Measurements from ENCODE around the gene MMP12. TPM values are rescaled to one million over a fixed set of nuclear protein-coding genes. Genes with fewer than 3 reads are reported as not detected.

Gene MMP12
- total RNA-seq, 4 donors from 2014 or later: not detected

DNA sequence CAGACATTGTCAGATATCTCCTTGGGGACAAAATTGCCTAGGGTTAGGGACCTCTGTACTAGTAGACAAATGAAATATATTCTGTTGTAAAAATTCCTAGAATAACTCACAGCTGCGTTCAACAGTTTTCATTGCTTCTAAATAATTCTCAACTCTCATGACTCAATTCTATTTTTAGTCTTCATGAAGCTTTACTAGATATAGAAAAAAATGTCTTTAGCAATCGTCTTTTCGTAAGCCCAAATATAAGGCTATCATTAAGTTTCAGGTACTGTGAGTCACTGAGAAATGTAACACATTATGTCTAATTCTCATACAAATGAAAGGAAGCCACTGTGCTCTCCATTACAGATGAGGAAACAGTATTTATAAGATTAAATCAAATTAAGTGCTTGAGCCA is 6.4 kb downstream of the MMP12 start:
- 33 to 49% methylated on average over 3 of the region's 3 CpGs for WGBS, 2 donors
- Histone ChIP-seq H3K4me3 (no peak overlapping the region), H3K27me3 (no peaks in the 10 kb centered on the region), H3K27ac (no peak overlapping the region), H3K4me1 (peaks cover 0 to 16% (median 4%) of the 10 kb centered on the region in 4 donors), H3K36me3 (no peaks in the 10 kb centered on the region), H3K9me3 (no peaks in the 10 kb centered on the region)
- no peak for DNase-seq (ENCODE audit: low spot score in 2 of 2)
- TF ChIP-seq CTCF (IDR thresholded peaks at IDR 0.05) (no peak), POLR2A (IDR thresholded peaks at IDR 0.05) (no peak), EP300 (IDR thresholded peaks at IDR 0.05) (no peak)

- 23 to 39% methylated on average over 1 of the region's 1 CpG for WGBS, 2 donors
- peak overlapping the region in 3 of 4 donors; percentile 21 to 64 (median 53) for H3K27ac ChIP-seq
- H3K4me1 ChIP-seq: peaks cover 0 to 16% (median 4%) of the 10 kb centered on the region in 4 donors
- H3K27me3 ChIP-seq: no peaks in the 10 kb centered on the region
- no peak for DNase-seq (ENCODE audit: low spot score in 2 of 2)
- H3K9me3 ChIP-seq: no peaks in the 10 kb centered on the region
- TF ChIP-seq CTCF (IDR thresholded peaks at IDR 0.05) (no peak), POLR2A (IDR thresholded peaks at IDR 0.05) (no peak), EP300 (IDR thresholded peaks at IDR 0.05) (peak in 1 of 2 donors; percentile 32)
- no peaks in the 10 kb centered on the region for H3K36me3 ChIP-seq
- no peak overlapping the region for H3K4me3 ChIP-seq
These were observed 10.1 kb downstream of the MMP12 start for GRCh38 chr11:102864724-102865123.

- Histone ChIP-seq H3K4me1 (peaks cover 0 to 4% (median 0%) of the 10 kb centered on the region in 4 donors), H3K36me3 (no peaks in the 10 kb centered on the region), H3K27me3 (no peaks in the 10 kb centered on the region), H3K27ac (peak overlapping the region in 3 of 4 donors; percentile 4 to 78 (median 13)), H3K9me3 (no peaks in the 10 kb centered on the region), H3K4me3 (no peak overlapping the region)
- 80 to 82% methylated on average over 2 of the region's 2 CpGs for WGBS, 2 donors
- TF ChIP-seq POLR2A (IDR thresholded peaks at IDR 0.05): no peak
- no peak for DNase-seq (ENCODE audit: low spot score in 2 of 2)
These were observed 20.8 kb downstream of the MMP12 start for GRCh38 chr11:102853956-102854355.

DNA sequence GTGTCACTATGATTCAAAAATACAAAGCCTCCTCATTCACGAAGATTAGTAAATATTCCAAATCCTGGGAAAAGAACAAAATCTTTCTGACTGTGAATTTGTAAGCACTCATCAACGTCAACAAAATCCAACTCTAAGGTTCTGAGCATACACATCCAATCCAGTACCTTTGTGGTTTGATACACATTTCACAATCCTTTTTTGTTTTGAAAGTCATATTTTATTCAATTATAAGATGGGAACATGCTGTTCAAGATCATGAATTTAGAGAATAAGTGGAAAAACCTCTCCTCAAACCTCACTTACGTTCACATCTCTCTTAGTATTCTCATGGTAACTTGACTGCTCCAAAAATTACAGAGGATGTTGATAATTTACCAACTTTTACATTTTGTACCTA is 21.7 kb downstream of the MMP12 start:
- H3K4me3 ChIP-seq: no peak overlapping the region
- no peaks in the 10 kb centered on the region for H3K9me3 ChIP-seq
- H3K4me1 ChIP-seq: peaks cover 0 to 4% (median 0%) of the 10 kb centered on the region in 4 donors
- H3K27me3 ChIP-seq: no peaks in the 10 kb centered on the region
- TF ChIP-seq POLR2A (IDR thresholded peaks at IDR 0.05) (no peak), EP300 (IDR thresholded peaks at IDR 0.05) (peak in 1 of 2 donors; percentile 51)
- peak overlapping the region in 3 of 4 donors; percentile 10 to 78 (median 49) for H3K27ac ChIP-seq
- DNase-seq (ENCODE audit: low spot score in 2 of 2): no peak
- H3K36me3 ChIP-seq: no peaks in the 10 kb centered on the region
- 73 to 75% methylated on average over 3 of the region's 3 CpGs for WGBS, 2 donors

DNA sequence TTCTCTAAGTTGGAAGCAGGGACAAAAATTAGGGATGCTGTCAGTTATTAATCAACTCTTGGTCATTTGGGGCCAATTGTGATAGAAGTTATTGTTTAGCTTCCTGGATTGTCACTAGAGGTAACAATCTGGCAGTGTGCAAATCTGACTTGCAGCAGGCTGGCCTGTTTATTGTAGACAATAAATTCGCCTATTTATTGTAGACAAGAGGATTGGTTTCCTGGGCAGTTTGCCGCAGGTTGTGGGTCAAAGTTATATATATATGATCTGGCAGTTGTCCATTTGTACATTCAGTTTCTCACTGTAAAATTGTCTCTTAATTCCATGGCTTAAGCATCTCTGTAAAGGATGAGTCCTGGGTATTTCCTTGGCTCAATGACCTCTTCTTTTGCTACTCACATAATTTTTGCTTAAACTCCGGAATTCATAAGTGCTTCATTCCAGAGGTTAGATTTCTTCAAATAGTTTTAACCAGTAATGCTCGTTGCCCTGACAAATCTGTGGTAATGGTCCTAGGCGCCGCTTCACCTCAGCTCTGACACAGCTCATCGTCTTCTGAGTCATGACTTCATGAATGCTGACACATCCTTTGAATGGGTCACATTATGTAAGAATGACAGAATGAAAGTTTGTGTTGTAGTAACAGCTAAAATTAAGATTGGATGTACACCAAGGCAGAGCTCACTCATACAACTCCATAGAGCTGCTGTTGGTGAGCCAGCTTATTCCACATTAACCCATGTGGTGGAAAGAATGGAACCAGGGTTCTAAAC is 23.6 kb downstream of the MMP12 start:
- Histone ChIP-seq H3K9me3 (no peaks in the 10 kb centered on the region), H3K36me3 (no peaks in the 10 kb centered on the region), H3K4me3 (no peak overlapping the region), H3K4me1 (peaks cover 0 to 4% (median 0%) of the 10 kb centered on the region in 4 donors), H3K27ac (no peak overlapping the region), H3K27me3 (no peaks in the 10 kb centered on the region)
- DNase-seq (ENCODE audit: low spot score in 2 of 2): no peak
- TF ChIP-seq EP300 (IDR thresholded peaks at IDR 0.05): no peak
- no peak for TF ChIP-seq CTCF (IDR thresholded peaks at IDR 0.05)
- no peak for TF ChIP-seq POLR2A (IDR thresholded peaks at IDR 0.05)
- 50 to 74% methylated on average over 7 of the region's 7 CpGs for WGBS, 2 donors

DNA sequence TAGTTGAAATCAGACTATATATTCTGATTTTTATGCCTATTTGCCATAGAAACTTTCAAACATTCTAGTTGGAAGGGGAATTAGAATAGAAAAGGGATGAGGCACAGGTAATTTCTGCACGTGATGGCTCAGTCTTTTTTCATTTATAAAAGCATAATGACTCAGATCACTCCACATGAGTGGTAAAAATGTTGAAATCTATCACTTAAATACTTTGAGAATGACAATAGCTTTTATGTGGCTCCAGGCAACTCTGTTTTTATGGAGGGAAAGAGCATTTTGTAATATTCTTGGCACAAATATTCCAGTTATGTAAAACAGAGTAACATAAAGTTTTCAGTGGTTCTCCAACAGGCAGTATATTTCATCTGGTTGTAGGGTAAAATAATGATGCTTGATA is 25.5 kb downstream of the MMP12 start:
- no peak for TF ChIP-seq EP300 (IDR thresholded peaks at IDR 0.05)
- TF ChIP-seq POLR2A (IDR thresholded peaks at IDR 0.05): no peak
- no peak for TF ChIP-seq CTCF (IDR thresholded peaks at IDR 0.05)
- no peaks in the 10 kb centered on the region for H3K9me3 ChIP-seq

More for the DNA sequence above, 25.5 kb downstream of the MMP12 start:
- no peak for DNase-seq (ENCODE audit: low spot score in 2 of 2)
- Histone ChIP-seq H3K4me3 (no peak overlapping the region), H3K4me1 (peaks cover 0 to 4% (median 0%) of the 10 kb centered on the region in 4 donors), H3K36me3 (no peaks in the 10 kb centered on the region), H3K27me3 (no peaks in the 10 kb centered on the region), H3K27ac (no peak overlapping the region)
- WGBS, 2 donors: 49 to 56% methylated on average over 1 of the region's 1 CpG

Measured in tibial nerve (tissue), 4 donors.